PC-9 (cell line): ENCODE results near the gene RPTOR. TPM values are rescaled to one million over a fixed set of nuclear protein-coding genes. Genes with fewer than 3 reads are reported as not detected.

Experiments used
- BruUV-seq: library from RNA; stranded (reverse); fragments of 400-500 nt; replicated peaks from 2 replicates; lab custom pipeline; 2021; lab: Mats Ljungman, UMichigan
- CTCF ChIA-PET: fragments of 300-600 bp; sonication (Branson Sonifier 250); formaldehyde crosslinking; loops from one replicate; lab custom pipeline; 2022; ENCODE audit warnings: antibody characterized with exemption; lab: Charles Lee
- POLR2A ChIA-PET: fragments of 300-600 bp; sonication (Branson Sonifier 250); formaldehyde crosslinking; loops from one replicate; lab custom pipeline; 2022; ENCODE audit warnings: antibody characterized with exemption; ENCODE audit not compliant: unreplicated experiment; lab: Charles Lee
- DNase-seq, 2 experiments: peaks; one replicate each; pipeline versions ENCODE4 v3.0.0 to v3.0.0-alpha.2; 2015 to 2022; ENCODE audit warnings: mixed read lengths in 1 of 2
- H2AFZ ChIP-seq: fragments of 200-600 bp; sonication (generic); 2 replicates; pipeline ENCODE4 v1.8.1; 2017; ENCODE audit warnings: antibody characterized with exemption
- H3F3A ChIP-seq: fragments of 200-600 bp; sonication (generic); 2 replicates; pipeline ENCODE4 v1.8.1; 2017; ENCODE audit warnings: antibody characterized with exemption, mild to moderate bottlenecking, low read depth; ENCODE audit not compliant: insufficient read depth
- H3K27ac ChIP-seq: fragments of 200-600 bp; sonication (generic); 2 replicates; pipeline ENCODE4 v1.6.1; 2016; ENCODE audit warnings: mixed run types
- H3K27me3 ChIP-seq: fragments of 200-600 bp; sonication (generic); 2 replicates; pipeline ENCODE4 v1.6.1; 2016; ENCODE audit warnings: low read depth, mixed run types; ENCODE audit not compliant: insufficient read depth
- H3K36me3 ChIP-seq: fragments of 200-600 bp; sonication (generic); 2 replicates; pipeline ENCODE4 v1.6.1; 2016; ENCODE audit warnings: low read depth, mixed run types
- H3K4me1 ChIP-seq: fragments of 200-600 bp; sonication (generic); replicated peaks from 2 replicates; pipeline ENCODE4 v1.6.1; 2016; ENCODE audit warnings: mixed run types; ENCODE audit not compliant: insufficient read depth
- H3K4me2 ChIP-seq: fragments of 200-600 bp; sonication (generic); 2 replicates; pipeline ENCODE4 v1.6.1; 2017; ENCODE audit warnings: mixed run types
- H3K4me3 ChIP-seq: fragments of 200-600 bp; sonication (generic); 2 replicates; pipeline ENCODE4 v1.6.1; 2016; ENCODE audit warnings: mixed run types
- H3K79me2 ChIP-seq: fragments of 200-600 bp; sonication (generic); 2 replicates; pipeline ENCODE4 v1.6.1; 2017; ENCODE audit warnings: low read depth, mixed run types
- H3K9me2 ChIP-seq: fragments of 200-600 bp; sonication (generic); 2 replicates; pipeline ENCODE4 v1.8.1; 2017; ENCODE audit warnings: mild to moderate bottlenecking; ENCODE audit not compliant: insufficient read depth
- H3K9me3 ChIP-seq: fragments of 200-600 bp; sonication (generic); 2 replicates; pipeline ENCODE4 v1.8.1; 2016; ENCODE audit warnings: low read depth; ENCODE audit not compliant: insufficient read depth
- H4K20me1 ChIP-seq: fragments of 200-600 bp; sonication (generic); 2 replicates; pipeline ENCODE4 v1.8.1; 2017; ENCODE audit not compliant: insufficient read depth
- CTCF ChIP-seq: fragments of 200-600 bp; sonication (generic); conservative IDR thresholded peaks from 2 replicates; pipeline ENCODE4 v1.6.1; 2017; ENCODE audit warnings: mixed run types, antibody characterized with exemption, mild to moderate bottlenecking, moderate library complexity
- EZH2 ChIP-seq: fragments of 200-600 bp; sonication (generic); IDR thresholded peaks from 2 replicates; pipeline ENCODE4 v1.8.0; 2017; ENCODE audit warnings: antibody characterized with exemption, low read depth
- intact Hi-C: fragments of 100-400 bp; cut with micrococcal nuclease; formaldehyde crosslinking; loops from one replicate; pipeline ENCODE4 v1.10.0; 2022; ENCODE audit not compliant: unreplicated experiment
- total RNA-seq: library from RNA; stranded (reverse); gene quantifications from 2 replicates; pipeline ENCODE4 v1.2.3, GENCODE V29; 2021

RPTOR gene
- total RNA-seq, 1 experiment from 2014 or later, result 50.8 TPM

DNA sequence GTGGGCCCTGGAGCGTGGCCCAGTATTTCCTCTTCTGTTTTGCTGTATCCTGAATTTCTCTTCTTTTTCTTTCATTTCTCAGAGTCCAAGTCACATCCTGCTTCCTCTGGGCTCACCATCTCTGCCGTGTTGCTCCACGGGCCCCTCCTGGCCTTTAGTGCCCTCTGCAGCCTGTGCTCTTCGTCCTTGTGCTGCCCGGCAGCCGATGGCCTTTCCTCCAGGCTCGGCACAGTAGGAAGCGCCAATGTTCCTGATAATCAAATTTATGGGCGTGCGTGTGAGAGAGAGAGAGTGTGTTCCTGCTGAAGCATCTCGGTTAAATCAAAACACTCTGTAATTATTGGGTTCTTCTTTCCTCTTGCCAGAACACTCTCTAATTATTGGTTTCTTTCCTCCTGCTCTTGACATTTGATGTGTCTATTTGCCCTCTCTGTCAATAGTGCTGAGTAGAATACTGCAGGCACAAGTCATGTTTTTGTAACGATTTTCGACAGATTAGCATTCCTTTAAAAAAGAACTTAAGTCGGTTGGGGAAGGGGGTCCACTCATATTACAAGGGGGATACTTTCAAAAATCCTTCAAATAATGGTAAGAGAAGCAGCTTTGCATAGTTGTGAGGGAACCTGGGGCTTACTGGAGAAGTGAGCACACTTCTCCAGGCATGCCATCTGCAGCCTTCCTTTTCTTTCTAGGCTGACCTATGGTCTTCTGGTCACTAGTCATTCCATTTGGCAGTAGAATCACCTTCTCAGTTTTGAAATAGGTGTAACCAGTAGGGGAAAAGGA, 126.6 kb downstream of the RPTOR start:
- Histone ChIP-seq H3K4me1 (no peaks in the 10 kb centered on the region), H3F3A (no peaks in the 10 kb centered on the region), H3K27me3 (no peaks in the 10 kb centered on the region), H3K9me3 (no peaks in the 10 kb centered on the region), H3K9me2 (no peaks in the 10 kb centered on the region), H3K27ac (no peak overlapping the region), H3K79me2 (0 out of 2 replicates have a peak, but pooled peaks cover 5% of the 10 kb centered on the region), H3K4me3 (no peak overlapping the region), H4K20me1 (0 out of 2 replicates have a peak, but pooled peaks cover 4% of the 10 kb centered on the region), H2AFZ (no peak overlapping the region), H3K36me3 (no peaks in the 10 kb centered on the region), H3K4me2 (no peak overlapping the region)
- POLR2A ChIA-PET, result no interaction called here
- TF ChIP-seq CTCF (no peak), EZH2 (no peak)
- CTCF ChIA-PET, result no interaction called here
- intact Hi-C loops, result no loop called here
- no TSS peak for BruUV-seq
- no peak for DNase-seq

DNA sequence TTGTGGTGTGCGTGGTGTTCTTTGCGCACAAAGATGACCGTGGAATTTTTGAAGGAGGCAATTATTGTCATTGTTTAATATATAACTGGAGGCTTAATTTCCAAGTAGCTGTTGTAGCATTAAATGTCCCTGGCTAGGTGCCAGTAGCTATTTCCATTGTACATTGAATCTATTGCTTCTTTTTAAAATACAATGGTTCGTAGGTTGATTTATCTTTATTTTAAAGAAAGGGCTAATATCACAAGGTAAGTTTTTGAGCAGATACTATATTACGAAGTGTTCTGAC, 127.1 kb downstream of the RPTOR start:
- ChIA-PET POLR2A (no interaction called here), CTCF (no interaction called here)
- intact Hi-C loops, result no loop called here
- DNase-seq, result no peak
- Histone ChIP-seq H3K79me2 (0 out of 2 replicates have a peak, but pooled peaks cover 5% of the 10 kb centered on the region), H3K9me3 (no peaks in the 10 kb centered on the region), H3K9me2 (no peaks in the 10 kb centered on the region), H3K27me3 (no peaks in the 10 kb centered on the region), H3K4me2 (no peak overlapping the region), H4K20me1 (no peaks in the 10 kb centered on the region), H3K36me3 (no peaks in the 10 kb centered on the region), H2AFZ (no peak overlapping the region), H3K4me1 (no peaks in the 10 kb centered on the region), H3F3A (no peaks in the 10 kb centered on the region), H3K4me3 (no peak overlapping the region), H3K27ac (no peak overlapping the region)
- BruUV-seq, result no TSS peak
- TF ChIP-seq CTCF (no peak), EZH2 (no peak)

DNA sequence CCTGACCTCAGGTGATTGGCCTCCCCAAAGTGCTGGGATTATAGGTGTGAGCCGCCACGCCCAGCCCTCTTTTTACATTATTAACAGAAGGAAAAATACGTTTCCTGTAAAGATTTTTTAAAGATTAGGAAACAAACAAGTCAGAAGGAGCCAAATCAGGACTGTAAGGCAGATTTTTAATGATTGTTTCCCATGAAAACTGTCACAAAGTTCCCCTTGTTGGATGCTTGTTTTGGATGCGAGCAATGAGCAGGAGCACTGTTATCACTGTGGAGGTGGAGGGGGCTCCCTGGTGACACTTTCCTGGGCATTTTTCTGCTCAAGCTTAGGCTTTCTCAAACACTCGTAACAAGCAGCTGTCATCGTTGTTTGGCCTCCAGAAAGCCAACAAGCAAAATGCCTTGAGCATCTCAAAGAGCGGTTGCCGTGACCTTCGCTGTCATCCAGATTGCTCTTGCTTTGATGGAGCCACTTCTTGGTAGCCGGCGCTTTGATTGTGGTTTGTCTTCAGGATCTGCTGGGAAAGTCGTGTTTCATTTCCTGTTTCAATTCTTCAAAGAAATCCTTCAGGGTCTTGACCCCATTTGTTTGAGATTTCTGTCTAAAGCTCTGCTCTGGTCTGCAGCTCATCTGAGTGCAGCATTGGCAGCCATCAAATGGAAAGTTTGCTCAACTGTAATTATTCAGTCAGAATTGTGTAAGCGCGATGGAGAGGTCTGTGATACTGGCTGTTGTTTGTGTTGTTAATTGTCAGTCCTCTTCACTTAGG, 128.7 kb downstream of the RPTOR start:
- no peaks in the 10 kb centered on the region for H3K9me3 ChIP-seq
- no TSS peak for BruUV-seq
- 0 out of 2 replicates have a peak, but pooled peaks cover 5% of the 10 kb centered on the region for H3K79me2 ChIP-seq
- H3K4me2 ChIP-seq, result no peak overlapping the region
- no peaks in the 10 kb centered on the region for H4K20me1 ChIP-seq
- no peaks in the 10 kb centered on the region for H3K9me2 ChIP-seq
- H3K27me3 ChIP-seq, result no peaks in the 10 kb centered on the region
- no peak for TF ChIP-seq CTCF
- no peak for TF ChIP-seq EZH2
- H3K4me3 ChIP-seq, result no peak overlapping the region
- H3K36me3 ChIP-seq, result no peaks in the 10 kb centered on the region
- CTCF ChIA-PET, result interaction anchor here (0.6 kb wide), 1 partner anchor 13 kb away, joined by 4 read pairs; no protein-coding TSS in a partner anchor
- no peak overlapping the region for H3K27ac ChIP-seq
- no peak overlapping the region for H2AFZ ChIP-seq
- intact Hi-C loops, result no loop called here
- POLR2A ChIA-PET, result no interaction called here
- H3F3A ChIP-seq, result no peaks in the 10 kb centered on the region
- no peaks in the 10 kb centered on the region for H3K4me1 ChIP-seq
- no peak for DNase-seq
